Activated CD8-positive, alpha-beta memory T cell treated with anti-CD3 and anti-CD28 coated beads, Interleukin-2, amount 10 ng/mL, durations not matched to agents 7 days and 5 days (primary cell): ENCODE data around the gene COL25A1. TPM values are rescaled to one million over a fixed set of nuclear protein-coding genes. Genes with fewer than 3 reads are reported as not detected.

Experiments used
- ATAC-seq: fragments of 150-1000 bp; cut with Tn5 transposase; one replicate; pipeline ENCODE4 v1.10.0; 2021; ENCODE audit warnings: moderate library complexity
- CTCF ChIA-PET: fragments of 350-600 bp; sonication (Branson Sonifier 250); formaldehyde crosslinking; loops from one replicate; lab custom pipeline; 2021; ENCODE audit warnings: antibody characterized with exemption; lab: Charles Lee
- DNase-seq: peaks from one replicate; pipeline ENCODE4 v3.0.0-alpha.2; 2020
- H3K27ac Mint-ChIP-seq: one replicate; pipeline ENCODE4 v1.8.0; 2021; ENCODE audit warnings: mild to moderate bottlenecking, mixed read lengths
- H3K27me3 Mint-ChIP-seq: one replicate; pipeline ENCODE4 v1.8.0; 2021; ENCODE audit warnings: mixed read lengths
- H3K36me3 Mint-ChIP-seq: one replicate; pipeline ENCODE4 v1.8.0; 2021; ENCODE audit warnings: mild to moderate bottlenecking, mixed read lengths
- H3K4me1 Mint-ChIP-seq: one replicate; pipeline ENCODE4 v1.8.0; 2021; ENCODE audit warnings: mixed read lengths
- H3K4me3 Mint-ChIP-seq: one replicate; pipeline ENCODE4 v1.8.0; 2021; ENCODE audit warnings: mild to moderate bottlenecking, moderate library complexity, mixed read lengths
- H3K9me3 Mint-ChIP-seq: one replicate; pipeline ENCODE4 v1.8.0; 2022; ENCODE audit warnings: low read depth, mixed read lengths
- total RNA-seq, 2 experiments: library from RNA; stranded (reverse); gene quantifications; one replicate each; pipeline ENCODE4 v1.2.3, GENCODE V29; 2021

The COL25A1 gene
- total RNA-seq, 2 experiments from 2014 or later, result not detected

DNA sequence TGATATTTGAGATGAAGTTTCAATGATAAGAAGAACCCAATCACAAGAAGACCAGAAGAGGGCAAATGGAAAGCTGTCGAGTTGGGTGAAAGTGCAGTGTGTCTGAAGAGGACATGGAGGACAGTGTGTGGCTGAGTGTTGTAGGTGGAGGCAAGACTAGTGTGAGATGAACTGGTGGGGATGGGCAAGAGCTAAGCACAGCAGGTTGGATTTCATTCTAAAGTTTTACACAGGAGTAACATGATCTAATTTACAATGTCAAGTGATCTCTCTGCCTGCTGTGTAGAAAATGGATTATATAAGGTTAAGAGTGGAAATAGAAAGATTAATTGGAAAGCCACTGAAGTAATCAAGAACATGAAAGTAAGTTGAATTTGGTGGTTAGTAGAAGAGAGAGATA lies 331.0 kb downstream of the COL25A1 start:
- H3K36me3 Mint-ChIP-seq, result peaks cover 36% of the 10 kb centered on the region
- H3K27me3 Mint-ChIP-seq, result no peaks in the 10 kb centered on the region
- H3K27ac Mint-ChIP-seq, result peak overlapping the region; percentile 91
- peaks cover 28% of the 10 kb centered on the region for H3K4me1 Mint-ChIP-seq
- peaks cover 11% of the 10 kb centered on the region for H3K9me3 Mint-ChIP-seq
- CTCF ChIA-PET, result no interaction called here
- no peak overlapping the region for H3K4me3 Mint-ChIP-seq
- DNase-seq (no peak), ATAC-seq (no peak)

GRCh38 chr4:108965472-108966076 lies 336.9 kb downstream of the COL25A1 start:
- no peak overlapping the region for H3K27ac Mint-ChIP-seq
- peaks cover 8% of the 10 kb centered on the region for H3K27me3 Mint-ChIP-seq
- ATAC-seq (no peak), DNase-seq (no peak)
- no peak overlapping the region for H3K4me3 Mint-ChIP-seq
- CTCF ChIA-PET, result no interaction called here
- peaks cover 3% of the 10 kb centered on the region for H3K9me3 Mint-ChIP-seq
- H3K4me1 Mint-ChIP-seq, result no peaks in the 10 kb centered on the region
- H3K36me3 Mint-ChIP-seq, result peaks cover 7% of the 10 kb centered on the region

DNA sequence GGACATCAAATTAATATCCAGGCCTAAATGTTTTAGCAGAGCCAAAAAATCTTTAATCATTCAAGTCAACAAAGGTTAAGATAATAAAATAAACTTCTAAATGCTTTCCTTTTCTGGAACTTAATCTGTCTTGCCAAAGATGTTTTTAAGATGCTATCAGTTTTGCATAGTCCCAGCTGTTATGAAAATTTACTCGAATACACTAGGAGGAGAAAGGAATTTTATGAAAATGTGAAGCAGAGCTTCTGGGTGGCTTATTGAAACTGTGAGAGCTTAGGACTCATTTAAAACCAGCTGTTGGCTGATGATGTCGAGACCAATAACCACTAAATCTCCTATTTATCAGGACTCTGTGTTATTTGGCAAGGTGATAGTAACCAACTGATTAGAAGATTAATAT lies 337.4 kb downstream of the COL25A1 start:
- no peak overlapping the region for H3K27ac Mint-ChIP-seq
- ATAC-seq (no peak), DNase-seq (no peak)

DNA sequence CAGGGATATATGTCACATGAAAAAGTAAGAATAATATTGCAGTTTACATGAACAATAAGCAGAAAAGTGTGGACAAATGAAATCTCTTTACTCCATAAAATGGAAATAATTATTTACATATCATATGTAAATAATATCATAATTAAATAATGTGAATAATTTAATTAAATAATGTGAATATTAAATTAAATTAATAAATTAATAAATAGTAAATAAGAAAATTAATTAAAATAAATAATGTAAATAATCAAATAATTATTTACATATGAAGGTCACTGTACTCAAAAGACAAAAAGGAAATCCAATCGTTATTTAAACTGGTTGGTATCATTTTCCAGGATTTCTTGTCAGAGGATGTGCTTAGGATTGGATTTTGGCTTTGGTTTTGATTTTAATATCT lies 338.5 kb downstream of the COL25A1 start:
- H3K27me3 Mint-ChIP-seq, result peaks cover 21% of the 10 kb centered on the region
- H3K9me3 Mint-ChIP-seq, result no peaks in the 10 kb centered on the region
- DNase-seq, result no peak
- no peak overlapping the region for H3K27ac Mint-ChIP-seq
- CTCF ChIA-PET, result no interaction called here
- no peak overlapping the region for H3K4me3 Mint-ChIP-seq
- no peak for ATAC-seq
- peaks cover 2% of the 10 kb centered on the region for H3K36me3 Mint-ChIP-seq
- no peaks in the 10 kb centered on the region for H3K4me1 Mint-ChIP-seq

More for the DNA sequence above, 337.4 kb downstream of the COL25A1 start:
- Mint-ChIP-seq H3K27me3 (peaks cover 13% of the 10 kb centered on the region), H3K4me3 (no peak overlapping the region), H3K9me3 (peaks cover 3% of the 10 kb centered on the region), H3K36me3 (peaks cover 5% of the 10 kb centered on the region), H3K4me1 (no peaks in the 10 kb centered on the region)
- CTCF ChIA-PET, result no interaction called here

DNA sequence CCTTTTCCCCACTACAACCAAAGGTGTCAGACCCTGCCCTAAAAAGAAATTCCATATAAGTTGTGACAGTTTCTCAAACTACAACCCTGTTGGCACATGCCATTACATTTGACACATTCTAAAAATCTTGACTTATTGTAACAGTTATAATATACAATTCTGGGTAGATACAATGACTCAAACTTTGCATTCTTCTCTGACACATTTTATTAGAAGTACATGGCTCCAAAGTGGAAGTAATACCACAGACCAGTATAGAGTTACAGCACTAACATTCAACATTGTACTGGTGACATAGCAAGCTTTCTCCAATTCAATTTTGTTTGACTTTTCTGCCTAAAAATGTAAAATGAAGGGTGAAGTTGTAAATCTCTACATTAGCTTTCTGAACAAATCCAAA lies 343.0 kb downstream of the COL25A1 start:
- Mint-ChIP-seq H3K4me3 (no peak overlapping the region), H3K9me3 (no peaks in the 10 kb centered on the region), H3K4me1 (no peaks in the 10 kb centered on the region), H3K27me3 (peaks cover 35% of the 10 kb centered on the region), H3K36me3 (no peaks in the 10 kb centered on the region), H3K27ac (no peak overlapping the region)
- no peak for DNase-seq
- CTCF ChIA-PET, result interaction anchor here (1.3 kb wide), 1 partner anchor 26 kb away, joined by 5 read pairs; no protein-coding TSS in a partner anchor
- no peak for ATAC-seq

DNA sequence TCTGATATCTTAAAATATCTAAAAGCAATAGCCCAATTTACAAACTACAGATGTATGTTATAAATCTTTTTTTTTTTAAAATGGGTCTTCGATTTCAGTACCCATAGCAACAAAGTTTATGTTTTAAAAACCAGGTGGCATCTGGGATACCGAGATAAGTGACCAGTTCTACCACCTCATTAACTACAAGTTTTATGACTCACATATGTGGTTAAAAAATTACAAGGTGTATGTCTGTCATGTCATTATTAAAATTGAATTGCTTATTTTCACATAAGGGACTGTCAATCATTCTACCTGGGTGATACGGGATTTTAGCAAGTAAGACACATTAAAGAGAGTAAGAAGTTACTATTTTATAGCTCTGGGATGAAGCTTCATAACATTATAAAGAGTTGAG lies 347.6 kb downstream of the COL25A1 start:
- CTCF ChIA-PET, result no interaction called here
- Mint-ChIP-seq H3K4me1 (peaks cover 3% of the 10 kb centered on the region), H3K27me3 (peaks cover 31% of the 10 kb centered on the region), H3K36me3 (no peaks in the 10 kb centered on the region), H3K27ac (no peak overlapping the region), H3K4me3 (no peak overlapping the region), H3K9me3 (no peaks in the 10 kb centered on the region)
- DNase-seq, result no peak
- ATAC-seq, result no peak

- H3K4me1 Mint-ChIP-seq, result peaks cover 5% of the 10 kb centered on the region
- no peak for DNase-seq
- H3K4me3 Mint-ChIP-seq, result no peak overlapping the region
- H3K9me3 Mint-ChIP-seq, result no peaks in the 10 kb centered on the region
- peaks cover 25% of the 10 kb centered on the region for H3K27me3 Mint-ChIP-seq
- no peak for ATAC-seq
- H3K36me3 Mint-ChIP-seq, result no peaks in the 10 kb centered on the region
- CTCF ChIA-PET, result no interaction called here
- H3K27ac Mint-ChIP-seq, result no peak overlapping the region
Measured at GRCh38 chr4:108953941-108954340, 348.5 kb downstream of the COL25A1 start.

DNA sequence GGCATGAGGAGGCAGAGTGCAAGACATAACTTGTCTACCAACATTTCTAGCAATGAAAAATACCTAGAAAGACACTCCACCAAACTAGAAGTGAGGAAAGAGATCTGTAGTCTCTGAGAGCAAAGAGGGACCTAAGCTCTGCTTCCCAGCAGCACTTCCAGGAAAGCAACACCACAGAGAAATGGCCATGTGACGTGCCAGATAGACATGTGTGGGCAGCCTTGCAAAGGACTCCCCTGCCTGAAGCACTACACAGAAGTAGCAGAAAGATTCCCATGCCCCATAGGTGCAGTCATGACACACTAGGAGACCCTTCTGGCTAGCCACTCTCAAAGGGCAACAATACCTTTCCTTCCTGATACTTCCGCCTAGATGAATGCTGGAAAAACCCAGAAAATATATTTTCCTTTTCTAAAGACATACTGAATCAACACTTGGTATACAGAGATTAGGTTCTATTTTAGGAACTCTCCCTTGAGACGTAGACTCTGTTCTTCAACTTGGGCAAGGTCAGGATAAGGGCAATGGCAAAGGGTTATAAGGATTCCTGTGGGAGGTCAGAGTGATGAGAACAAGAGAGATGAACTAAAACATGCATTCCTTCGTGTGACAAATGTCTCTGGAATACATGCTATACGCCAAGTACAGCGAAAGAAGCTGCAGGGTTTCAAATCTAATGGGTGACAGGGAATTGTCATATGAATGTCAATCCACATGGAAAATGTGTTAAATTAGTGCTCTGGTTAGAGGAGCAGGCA lies 352.1 kb downstream of the COL25A1 start:
- no peak for ATAC-seq
- CTCF ChIA-PET, result interaction anchor here (0.8 kb wide), 1 partner anchor 881 kb away, joined by 4 read pairs; no protein-coding TSS in a partner anchor
- no peak for DNase-seq
- H3K27me3 Mint-ChIP-seq, result peaks cover 16% of the 10 kb centered on the region
- H3K36me3 Mint-ChIP-seq, result no peaks in the 10 kb centered on the region
- H3K4me1 Mint-ChIP-seq, result peaks cover 8% of the 10 kb centered on the region
- H3K9me3 Mint-ChIP-seq, result no peaks in the 10 kb centered on the region
- no peak overlapping the region for H3K4me3 Mint-ChIP-seq
- H3K27ac Mint-ChIP-seq, result no peak overlapping the region

DNA sequence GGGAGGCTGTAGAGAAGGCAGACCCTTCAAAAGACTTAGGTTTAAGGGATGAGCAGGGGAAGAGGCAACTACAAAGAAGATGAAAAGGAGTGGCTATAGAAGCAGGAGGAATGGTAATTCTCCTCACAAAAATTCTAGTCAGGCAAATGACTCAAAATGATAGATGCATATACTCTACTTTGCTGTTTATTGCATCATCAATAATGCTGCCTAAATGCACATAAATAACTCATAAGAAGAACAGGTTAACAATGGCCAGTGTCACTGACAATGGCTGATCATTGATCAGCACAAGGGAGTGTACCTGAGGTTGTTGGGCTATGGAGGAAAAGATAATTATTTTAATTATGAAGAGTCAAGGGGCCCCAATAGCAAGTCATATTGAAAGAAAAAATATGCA lies 354.9 kb downstream of the COL25A1 start:
- no peak overlapping the region for H3K27ac Mint-ChIP-seq
- CTCF ChIA-PET, result no interaction called here
- no peak overlapping the region for H3K4me3 Mint-ChIP-seq
- ATAC-seq (no peak), DNase-seq (no peak)
- H3K9me3 Mint-ChIP-seq, result no peaks in the 10 kb centered on the region
- H3K4me1 Mint-ChIP-seq, result peaks cover 8% of the 10 kb centered on the region
- no peaks in the 10 kb centered on the region for H3K36me3 Mint-ChIP-seq
- H3K27me3 Mint-ChIP-seq, result peaks cover 11% of the 10 kb centered on the region

DNA sequence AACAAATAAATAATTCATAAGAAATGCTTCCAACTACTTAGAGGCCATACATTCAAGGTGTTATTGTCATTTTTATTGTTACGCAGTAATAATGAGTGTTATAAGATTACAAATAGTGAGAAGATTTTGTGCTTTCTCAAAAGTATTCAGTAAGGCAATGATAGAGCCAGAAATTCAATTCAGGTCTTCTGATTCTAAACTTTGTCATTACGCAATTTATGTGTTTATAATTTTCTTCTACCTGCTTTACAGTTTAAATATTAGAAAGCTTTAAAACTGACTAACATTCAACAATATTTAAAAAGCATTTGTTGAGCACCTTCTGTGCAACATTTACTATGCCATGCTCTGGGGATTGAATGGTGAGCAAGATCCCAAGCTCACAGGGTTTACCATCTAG lies 356.2 kb downstream of the COL25A1 start:
- Mint-ChIP-seq H3K27me3 (peaks cover 8% of the 10 kb centered on the region), H3K4me1 (peaks cover 8% of the 10 kb centered on the region)
- CTCF ChIA-PET, result no interaction called here

DNA sequence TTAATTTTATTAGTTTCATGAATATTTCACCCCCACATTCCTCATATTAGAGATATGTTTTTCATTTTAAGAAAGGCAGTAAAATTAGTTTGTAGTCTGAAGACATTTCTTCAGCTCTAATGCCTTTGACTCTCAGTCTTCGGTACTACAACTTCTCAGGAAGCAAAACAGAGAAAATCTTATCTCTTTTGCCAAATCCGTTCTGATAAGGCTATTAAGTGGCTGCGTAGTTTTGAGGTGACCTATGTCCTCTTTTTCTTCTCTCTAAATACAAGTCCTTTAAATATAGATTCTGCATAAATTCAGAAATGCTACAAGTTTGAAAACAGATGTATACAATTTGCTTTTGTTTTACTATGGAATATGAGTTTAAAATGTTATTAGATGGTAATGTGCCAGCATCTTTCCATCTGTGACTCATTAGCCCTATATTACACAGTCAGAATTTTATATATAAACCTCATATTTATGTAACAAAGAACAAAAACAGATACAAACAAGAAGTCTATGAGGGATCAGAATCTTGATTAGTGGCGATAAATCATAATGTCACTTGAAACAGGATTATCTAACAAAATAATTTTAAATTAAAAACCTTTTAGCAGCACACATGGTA lies 358.4 kb downstream of the COL25A1 start:
- Mint-ChIP-seq H3K4me3 (no peak overlapping the region), H3K27me3 (peaks cover 6% of the 10 kb centered on the region), H3K27ac (no peak overlapping the region), H3K4me1 (peaks cover 3% of the 10 kb centered on the region), H3K36me3 (no peaks in the 10 kb centered on the region), H3K9me3 (no peaks in the 10 kb centered on the region)
- no peak for ATAC-seq
- no peak for DNase-seq
- CTCF ChIA-PET, result interaction anchor here (1.1 kb wide), 1 partner anchor 462 kb away, joined by 3 read pairs; no protein-coding TSS in a partner anchor

More for the DNA sequence above, 356.2 kb downstream of the COL25A1 start:
- DNase-seq, result no peak
- H3K9me3 Mint-ChIP-seq, result no peaks in the 10 kb centered on the region
- H3K36me3 Mint-ChIP-seq, result no peaks in the 10 kb centered on the region
- no peak overlapping the region for H3K4me3 Mint-ChIP-seq
- no peak overlapping the region for H3K27ac Mint-ChIP-seq
- no peak for ATAC-seq

GRCh38 chr4:108943371-108943770 lies 359.1 kb downstream of the COL25A1 start:
- ATAC-seq (no peak), DNase-seq (no peak)
- no peaks in the 10 kb centered on the region for H3K36me3 Mint-ChIP-seq
- H3K9me3 Mint-ChIP-seq, result no peaks in the 10 kb centered on the region
- CTCF ChIA-PET, result interaction anchor here (1.1 kb wide), 1 partner anchor 463 kb away, joined by 3 read pairs; no protein-coding TSS in a partner anchor
- H3K4me3 Mint-ChIP-seq, result no peak overlapping the region
- peaks cover 7% of the 10 kb centered on the region for H3K27me3 Mint-ChIP-seq
- no peak overlapping the region for H3K27ac Mint-ChIP-seq
- H3K4me1 Mint-ChIP-seq, result peaks cover 3% of the 10 kb centered on the region

GRCh38 chr4:108941904-108942430 lies 360.5 kb downstream of the COL25A1 start:
- no peak overlapping the region for H3K27ac Mint-ChIP-seq
- no peaks in the 10 kb centered on the region for H3K9me3 Mint-ChIP-seq
- ATAC-seq (no peak), DNase-seq (no peak)
- H3K4me3 Mint-ChIP-seq, result no peak overlapping the region
- CTCF ChIA-PET, result no interaction called here
- no peaks in the 10 kb centered on the region for H3K36me3 Mint-ChIP-seq
- H3K27me3 Mint-ChIP-seq, result peaks cover 15% of the 10 kb centered on the region
- H3K4me1 Mint-ChIP-seq, result no peaks in the 10 kb centered on the region
